ENCODE results near the gene RSU1. TPM values are rescaled to one million over a fixed set of nuclear protein-coding genes. Genes with fewer than 3 reads are reported as not detected.

The RSU1 gene
- polyA plus RNA-seq, 3 donors, result 45.7 to 111 (median 100) TPM

DNA sequence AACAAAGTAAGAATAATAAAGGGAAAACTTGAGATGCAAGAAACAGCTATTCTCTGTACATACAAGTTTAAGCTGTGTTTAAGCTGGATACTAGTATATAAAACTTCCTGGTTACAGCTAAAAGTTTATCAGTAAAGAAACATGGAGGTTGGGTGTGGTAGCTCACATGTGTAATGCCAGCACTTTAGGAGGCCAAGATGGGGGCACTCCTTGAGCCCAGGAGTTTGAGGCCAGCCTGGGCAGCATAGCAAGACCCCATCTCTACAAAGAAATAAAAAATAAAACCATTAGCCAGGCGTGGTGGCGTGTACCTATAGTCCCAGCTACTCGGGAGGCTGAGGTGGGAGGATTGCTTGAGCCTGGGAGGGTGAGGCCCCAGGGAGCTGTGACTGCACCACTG, 3.2 kb downstream of the RSU1 start:
- no peak overlapping the region for H3K4me3 Mint-ChIP-seq
- Histone ChIP-seq H4K20me1 (ENCODE audit: insufficient read depth, low read length) (peaks cover 15% of the 10 kb centered on the region), H3K27me3 (ENCODE audit: control insufficient read depth in 2 of 2, insufficient read depth in 2 of 2, low read length in 2 of 2) (peaks cover 0 to under 1% of the 10 kb centered on the region in 2 donors), H3K9me3 (replicated peaks in 1 of 2; ENCODE audit: control insufficient read depth in 1 of 2, insufficient read depth in 1 of 2, low read length in 2 of 2) (no peaks in the 10 kb centered on the region), H3K4me3 (replicated peaks in 1 of 3; ENCODE audit: low read depth in 2 of 3, low read length in 3 of 3) (no peak overlapping the region), H3K4me1 (ENCODE audit: control insufficient read depth in 1 of 2, insufficient read depth in 2 of 2, low read length in 2 of 2) (peaks cover 26 to 36% of the 10 kb centered on the region in 2 donors), H2AFZ (ENCODE audit: insufficient read depth, low read depth, low read length, poor library complexity, severe bottlenecking) (no peak overlapping the region), H3K9ac (ENCODE audit: insufficient read depth, low read length, poor library complexity, severe bottlenecking) (no peak overlapping the region), H3K27ac (ENCODE audit: low read depth in 1 of 2, low read length in 2 of 2) (no peak overlapping the region), H3K79me2 (ENCODE audit: insufficient read depth, low read length) (peaks cover 62% of the 10 kb centered on the region), H3K4me2 (replicated peaks; ENCODE audit: extremely low read depth, low read length, poor library complexity, severe bottlenecking) (no peak overlapping the region), H3K36me3 (replicated peaks in 1 of 2; ENCODE audit: control insufficient read depth in 1 of 2, insufficient read depth in 2 of 2, low read length in 2 of 2) (peaks cover 0 to 15% of the 10 kb centered on the region in 2 donors)
- H3K9me3 Mint-ChIP-seq, result no peaks in the 10 kb centered on the region
- no CpG with 5 or more reads among the region's 3 CpGs for WGBS (ENCODE audit: insufficient coverage)
- H3K27ac Mint-ChIP-seq, result no peak overlapping the region
- DNase-seq, result no peak
- TF ChIP-seq, protein P1, sequence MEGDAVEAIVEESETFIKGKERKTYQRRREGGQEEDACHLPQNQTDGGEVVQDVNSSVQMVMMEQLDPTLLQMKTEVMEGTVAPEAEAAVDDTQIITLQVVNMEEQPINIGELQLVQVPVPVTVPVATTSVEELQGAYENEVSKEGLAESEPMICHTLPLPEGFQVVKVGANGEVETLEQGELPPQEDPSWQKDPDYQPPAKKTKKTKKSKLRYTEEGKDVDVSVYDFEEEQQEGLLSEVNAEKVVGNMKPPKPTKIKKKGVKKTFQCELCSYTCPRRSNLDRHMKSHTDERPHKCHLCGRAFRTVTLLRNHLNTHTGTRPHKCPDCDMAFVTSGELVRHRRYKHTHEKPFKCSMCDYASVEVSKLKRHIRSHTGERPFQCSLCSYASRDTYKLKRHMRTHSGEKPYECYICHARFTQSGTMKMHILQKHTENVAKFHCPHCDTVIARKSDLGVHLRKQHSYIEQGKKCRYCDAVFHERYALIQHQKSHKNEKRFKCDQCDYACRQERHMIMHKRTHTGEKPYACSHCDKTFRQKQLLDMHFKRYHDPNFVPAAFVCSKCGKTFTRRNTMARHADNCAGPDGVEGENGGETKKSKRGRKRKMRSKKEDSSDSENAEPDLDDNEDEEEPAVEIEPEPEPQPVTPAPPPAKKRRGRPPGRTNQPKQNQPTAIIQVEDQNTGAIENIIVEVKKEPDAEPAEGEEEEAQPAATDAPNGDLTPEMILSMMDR (IDR thresholded peaks at IDR 0.05), result no peak
- intact Hi-C loops (cut with micrococcal nuclease), result loop anchor here in 1 of 2 donors (10.0 kb wide), 1 partner anchor 1841 kb away; the partner anchor contains the start of genes ARL5B and NSUN6
- H3K36me3 Mint-ChIP-seq, result peaks cover 25 to 28% of the 10 kb centered on the region in 2 donors
- peaks cover 0 to 8% (median under 1%) of the 10 kb centered on the region in 3 donors for H3K27me3 Mint-ChIP-seq (ENCODE audit: low read depth in 3 of 3)
- peaks cover 42% of the 10 kb centered on the region for H3K4me1 Mint-ChIP-seq

GRCh38 chr10:16812676-16813075, 4.5 kb downstream of the RSU1 start:
- DNase-seq, result no peak
- no peak overlapping the region for H3K27ac Mint-ChIP-seq
- intact Hi-C loops (cut with micrococcal nuclease), result loop anchor here in 1 of 2 donors (10.0 kb wide), 1 partner anchor 1842 kb away; the partner anchor contains the start of genes ARL5B and NSUN6

More at GRCh38 chr10:16812676-16813075, 4.5 kb downstream of the RSU1 start:
- peaks cover 17 to 27% of the 10 kb centered on the region in 2 donors for H3K4me1 ChIP-seq (ENCODE audit: control insufficient read depth in 1 of 2, insufficient read depth in 2 of 2, low read length in 2 of 2)
- Mint-ChIP-seq H3K4me3 (no peak overlapping the region), H3K9me3 (no peaks in the 10 kb centered on the region), H3K36me3 (peaks cover 25 to 34% of the 10 kb centered on the region in 2 donors), H3K27me3 (ENCODE audit: low read depth in 3 of 3) (peaks cover 0 to 2% (median 0%) of the 10 kb centered on the region in 3 donors), H3K4me1 (peaks cover 36% of the 10 kb centered on the region)
- H3K79me2 ChIP-seq (ENCODE audit: insufficient read depth, low read length), result peaks cover 69% of the 10 kb centered on the region
- H2AFZ ChIP-seq (ENCODE audit: insufficient read depth, low read depth, low read length, poor library complexity, severe bottlenecking), result no peak overlapping the region
- WGBS (ENCODE audit: insufficient coverage), result no CpG with 5 or more reads among the region's 4 CpGs
- peaks cover 19% of the 10 kb centered on the region for H4K20me1 ChIP-seq (ENCODE audit: insufficient read depth, low read length)
- H3K4me2 ChIP-seq (replicated peaks; ENCODE audit: extremely low read depth, low read length, poor library complexity, severe bottlenecking), result no peak overlapping the region
- TF ChIP-seq, protein P1 (IDR thresholded peaks at IDR 0.05), result no peak
- H3K27ac ChIP-seq (ENCODE audit: low read depth in 1 of 2, low read length in 2 of 2), result no peak overlapping the region
- H3K27me3 ChIP-seq (ENCODE audit: control insufficient read depth in 2 of 2, insufficient read depth in 2 of 2, low read length in 2 of 2), result no peaks in the 10 kb centered on the region
- H3K36me3 ChIP-seq (replicated peaks in 1 of 2; ENCODE audit: control insufficient read depth in 1 of 2, insufficient read depth in 2 of 2, low read length in 2 of 2), result peaks cover 0 to 15% of the 10 kb centered on the region in 2 donors
- H3K4me3 ChIP-seq (replicated peaks in 1 of 3; ENCODE audit: low read depth in 2 of 3, low read length in 3 of 3), result no peak overlapping the region
- H3K9me3 ChIP-seq (replicated peaks in 1 of 2; ENCODE audit: control insufficient read depth in 1 of 2, insufficient read depth in 1 of 2, low read length in 2 of 2), result no peaks in the 10 kb centered on the region
- H3K9ac ChIP-seq (ENCODE audit: insufficient read depth, low read length, poor library complexity, severe bottlenecking), result no peak overlapping the region
